ENCODE results near the gene DPP6. TPM values are rescaled to one million over a fixed set of nuclear protein-coding genes. Genes with fewer than 3 reads are reported as not detected.

The DPP6 gene
- total RNA-seq, 4 donors from 2014 or later: 1.5 to 2.9 TPM; not detected in 2

DNA sequence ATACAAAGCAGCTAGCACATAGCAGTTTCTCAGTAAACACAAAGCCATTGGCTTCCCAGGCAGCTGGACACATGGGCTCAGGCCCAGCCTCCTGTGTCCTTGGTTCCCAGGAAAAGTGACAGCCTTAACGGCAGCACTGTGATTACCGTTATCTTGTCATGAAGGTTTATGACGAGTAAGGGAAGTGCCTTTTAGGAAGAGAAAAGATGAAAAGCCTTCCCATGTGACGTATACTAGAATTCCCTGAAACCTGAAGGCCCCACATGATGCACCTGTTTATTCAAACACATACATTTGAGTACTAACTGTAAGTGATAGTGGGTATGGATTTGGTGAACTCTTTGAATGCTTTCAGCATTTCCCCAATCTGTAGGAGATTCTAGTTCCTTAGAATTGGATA, 244.2 kb downstream of the DPP6 start:
- no peak for TF ChIP-seq POLR2A (IDR thresholded peaks at IDR 0.05)
- TF ChIP-seq, protein P1, sequence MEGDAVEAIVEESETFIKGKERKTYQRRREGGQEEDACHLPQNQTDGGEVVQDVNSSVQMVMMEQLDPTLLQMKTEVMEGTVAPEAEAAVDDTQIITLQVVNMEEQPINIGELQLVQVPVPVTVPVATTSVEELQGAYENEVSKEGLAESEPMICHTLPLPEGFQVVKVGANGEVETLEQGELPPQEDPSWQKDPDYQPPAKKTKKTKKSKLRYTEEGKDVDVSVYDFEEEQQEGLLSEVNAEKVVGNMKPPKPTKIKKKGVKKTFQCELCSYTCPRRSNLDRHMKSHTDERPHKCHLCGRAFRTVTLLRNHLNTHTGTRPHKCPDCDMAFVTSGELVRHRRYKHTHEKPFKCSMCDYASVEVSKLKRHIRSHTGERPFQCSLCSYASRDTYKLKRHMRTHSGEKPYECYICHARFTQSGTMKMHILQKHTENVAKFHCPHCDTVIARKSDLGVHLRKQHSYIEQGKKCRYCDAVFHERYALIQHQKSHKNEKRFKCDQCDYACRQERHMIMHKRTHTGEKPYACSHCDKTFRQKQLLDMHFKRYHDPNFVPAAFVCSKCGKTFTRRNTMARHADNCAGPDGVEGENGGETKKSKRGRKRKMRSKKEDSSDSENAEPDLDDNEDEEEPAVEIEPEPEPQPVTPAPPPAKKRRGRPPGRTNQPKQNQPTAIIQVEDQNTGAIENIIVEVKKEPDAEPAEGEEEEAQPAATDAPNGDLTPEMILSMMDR (IDR thresholded peaks at IDR 0.05): no peak

DNA sequence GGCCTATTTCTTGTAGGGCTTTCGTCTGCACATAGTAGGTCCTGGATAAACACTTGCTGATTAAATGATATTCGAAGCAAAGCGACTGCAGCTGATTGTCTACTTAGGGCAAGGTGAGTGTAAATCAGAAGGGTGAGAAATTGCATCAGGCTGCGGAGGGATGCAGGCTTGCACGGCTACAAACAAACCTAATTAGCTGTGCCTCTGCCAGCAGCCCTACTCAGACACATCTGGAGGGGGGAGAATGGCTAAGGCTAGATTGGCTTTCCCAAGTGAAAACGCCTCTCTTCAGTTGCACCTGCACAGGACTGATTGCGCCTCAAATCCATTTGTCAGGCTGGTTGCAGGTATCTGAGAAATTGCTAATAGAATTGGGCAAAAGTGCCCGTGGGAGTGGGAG, 247.5 kb downstream of the DPP6 start:
- peaks cover 0 to 7% (median 0%) of the 10 kb centered on the region in 4 donors for H3K9me3 ChIP-seq
- H3K4me1 ChIP-seq: no peaks in the 10 kb centered on the region
- no peak for DNase-seq
- H3K36me3 ChIP-seq: no peaks in the 10 kb centered on the region
- no peak overlapping the region for H3K27ac ChIP-seq
- no peaks in the 10 kb centered on the region for H3K27me3 ChIP-seq
- no peak overlapping the region for H3K4me3 ChIP-seq
- TF ChIP-seq, protein P1 (IDR thresholded peaks at IDR 0.05): no peak
- no peak for TF ChIP-seq POLR2A (IDR thresholded peaks at IDR 0.05)

More for the DNA sequence above, 244.2 kb downstream of the DPP6 start:
- Histone ChIP-seq H3K4me1 (no peaks in the 10 kb centered on the region), H3K36me3 (no peaks in the 10 kb centered on the region), H3K9me3 (peaks cover 0 to 7% (median 0%) of the 10 kb centered on the region in 4 donors), H3K4me3 (no peak overlapping the region), H3K27ac (no peak overlapping the region), H3K27me3 (no peaks in the 10 kb centered on the region)
- no peak for DNase-seq

DNA sequence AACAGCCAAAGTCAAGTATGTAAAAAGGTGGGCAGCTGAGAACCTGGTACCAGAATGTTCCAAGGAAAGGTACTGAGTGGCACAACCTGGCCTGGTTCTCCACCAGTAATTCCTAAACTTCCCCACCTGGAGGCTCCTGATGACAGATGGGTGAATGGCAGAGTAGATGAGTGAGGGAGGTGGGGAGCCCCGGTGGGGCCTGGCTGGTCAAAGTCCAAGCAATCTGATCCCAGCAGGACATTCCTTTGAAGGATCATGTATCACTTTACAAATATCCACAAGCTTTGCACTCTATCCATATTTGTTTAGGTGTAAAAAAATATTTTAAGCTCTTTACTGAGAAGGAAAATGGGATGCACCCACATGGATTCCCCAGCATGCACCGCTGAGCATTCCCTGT, 250.2 kb downstream of the DPP6 start:
- Histone ChIP-seq H3K36me3 (no peaks in the 10 kb centered on the region), H3K4me1 (no peaks in the 10 kb centered on the region), H3K9me3 (peaks cover 0 to 7% (median 0%) of the 10 kb centered on the region in 4 donors), H3K27ac (no peak overlapping the region), H3K27me3 (no peaks in the 10 kb centered on the region), H3K4me3 (no peak overlapping the region)
- no peak for DNase-seq
- TF ChIP-seq, protein P1 (IDR thresholded peaks at IDR 0.05): no peak

DNA sequence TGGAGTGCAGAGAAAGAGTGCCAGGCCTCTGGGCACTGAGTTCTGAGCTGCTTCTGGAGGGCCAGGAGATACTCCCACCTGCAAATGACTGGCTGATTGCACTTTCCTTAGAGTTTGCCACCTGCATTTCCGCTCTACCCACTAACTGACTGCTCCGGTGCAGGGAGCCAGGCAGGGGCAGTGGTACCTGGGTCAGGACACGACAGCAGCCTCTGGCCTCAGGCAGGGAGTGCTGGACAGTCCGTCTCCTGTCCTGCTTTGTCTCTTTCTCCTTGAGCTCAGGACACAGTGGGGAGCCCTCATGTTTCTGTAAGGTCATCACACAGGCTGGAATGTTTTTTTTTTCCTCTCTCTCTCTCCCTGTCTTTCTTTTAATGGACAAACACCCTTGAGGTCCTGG, 252.0 kb downstream of the DPP6 start:
- no peaks in the 10 kb centered on the region for H3K36me3 ChIP-seq
- H3K27ac ChIP-seq: no peak overlapping the region
- H3K27me3 ChIP-seq: no peaks in the 10 kb centered on the region
- no peak for DNase-seq
- TF ChIP-seq, protein P1 (IDR thresholded peaks at IDR 0.05): no peak
- TF ChIP-seq POLR2A (IDR thresholded peaks at IDR 0.05): no peak
- no peak overlapping the region for H3K4me3 ChIP-seq
- H3K4me1 ChIP-seq: no peaks in the 10 kb centered on the region
- H3K9me3 ChIP-seq: peaks cover 0 to 5% (median 0%) of the 10 kb centered on the region in 4 donors

DNA sequence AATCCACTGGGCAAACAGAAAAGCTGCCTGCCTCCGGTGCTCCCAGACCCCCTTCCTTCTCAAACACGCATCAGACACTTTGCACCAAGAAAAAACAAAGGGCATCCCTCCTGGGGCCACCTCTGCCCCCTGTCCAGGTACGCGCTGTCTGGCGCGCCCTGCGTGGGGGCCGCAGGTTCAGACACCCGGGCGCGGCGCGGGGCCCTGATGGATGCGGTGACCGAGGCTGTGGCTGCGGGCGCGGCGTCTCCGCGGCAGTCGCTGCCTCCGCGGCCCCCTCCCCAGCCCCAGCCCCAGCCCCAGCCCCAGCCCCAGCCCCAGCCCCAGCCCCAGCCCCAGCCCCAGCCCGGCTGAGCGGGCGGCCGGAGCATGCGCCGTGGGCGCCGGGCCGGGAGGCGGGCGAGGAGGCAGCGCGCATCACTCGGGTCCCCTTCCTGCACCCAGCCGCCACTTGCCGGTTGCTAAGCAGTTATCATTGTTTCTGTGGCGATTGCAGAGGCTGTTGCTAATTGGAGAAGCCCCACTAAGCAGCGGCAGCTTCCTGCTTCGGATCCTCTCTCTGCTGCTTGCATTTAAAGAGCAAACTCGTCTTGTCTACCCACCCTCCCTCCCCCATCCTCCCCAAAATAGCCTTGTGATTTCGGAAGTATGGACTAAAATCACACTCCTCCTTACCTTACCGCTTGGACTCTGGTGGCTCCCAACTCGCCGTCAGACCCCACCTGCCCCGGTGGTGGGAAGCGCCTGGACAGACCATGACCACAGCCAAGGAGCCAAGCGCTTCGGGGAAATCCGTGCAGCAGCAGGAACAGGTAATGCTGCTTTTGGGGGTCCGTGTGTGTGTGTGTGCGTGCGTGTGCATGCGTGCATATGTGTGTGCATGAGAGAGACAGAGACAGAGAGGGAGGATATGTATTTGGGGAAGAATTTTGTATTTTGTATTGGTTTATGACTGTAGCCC, 252.8 kb downstream of the DPP6 start:
- TF ChIP-seq, protein P1 (IDR thresholded peaks at IDR 0.05): no peak
- TF ChIP-seq POLR2A (IDR thresholded peaks at IDR 0.05): no peak
- Histone ChIP-seq H3K27ac (no peak overlapping the region), H3K4me3 (no peak overlapping the region), H3K4me1 (no peaks in the 10 kb centered on the region), H3K36me3 (no peaks in the 10 kb centered on the region), H3K9me3 (peaks cover 0 to under 1% (median 0%) of the 10 kb centered on the region in 4 donors), H3K27me3 (no peaks in the 10 kb centered on the region)
- no peak for DNase-seq

Measured in Peyer's patch (tissue), 4 donors.